Measurements from ENCODE around the gene MSRB2.

- TF ChIP-seq, protein P1, sequence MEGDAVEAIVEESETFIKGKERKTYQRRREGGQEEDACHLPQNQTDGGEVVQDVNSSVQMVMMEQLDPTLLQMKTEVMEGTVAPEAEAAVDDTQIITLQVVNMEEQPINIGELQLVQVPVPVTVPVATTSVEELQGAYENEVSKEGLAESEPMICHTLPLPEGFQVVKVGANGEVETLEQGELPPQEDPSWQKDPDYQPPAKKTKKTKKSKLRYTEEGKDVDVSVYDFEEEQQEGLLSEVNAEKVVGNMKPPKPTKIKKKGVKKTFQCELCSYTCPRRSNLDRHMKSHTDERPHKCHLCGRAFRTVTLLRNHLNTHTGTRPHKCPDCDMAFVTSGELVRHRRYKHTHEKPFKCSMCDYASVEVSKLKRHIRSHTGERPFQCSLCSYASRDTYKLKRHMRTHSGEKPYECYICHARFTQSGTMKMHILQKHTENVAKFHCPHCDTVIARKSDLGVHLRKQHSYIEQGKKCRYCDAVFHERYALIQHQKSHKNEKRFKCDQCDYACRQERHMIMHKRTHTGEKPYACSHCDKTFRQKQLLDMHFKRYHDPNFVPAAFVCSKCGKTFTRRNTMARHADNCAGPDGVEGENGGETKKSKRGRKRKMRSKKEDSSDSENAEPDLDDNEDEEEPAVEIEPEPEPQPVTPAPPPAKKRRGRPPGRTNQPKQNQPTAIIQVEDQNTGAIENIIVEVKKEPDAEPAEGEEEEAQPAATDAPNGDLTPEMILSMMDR (IDR thresholded peaks at IDR 0.05), result no peak
- no peak for TF ChIP-seq POLR2A (IDR thresholded peaks at IDR 0.05)
Measured at GRCh38 chr10:23110722-23111516, 15.5 kb downstream of the MSRB2 start.
